ENCODE data around the gene SNX13.

GRCh38 chr7:17832242-17832641, 108.1 kb downstream of the SNX13 start:
- no peak for TF ChIP-seq USF2 (IDR thresholded peaks at IDR 0.05; ENCODE audit: low read depth, low read length)
- no peak for TF ChIP-seq RCOR1 (IDR thresholded peaks at IDR 0.05; ENCODE audit: insufficient replicate concordance, low read length)
